OCI-LY7 (cell line): Measurements from ENCODE around the gene ZSCAN10.

ENCODE experiments used
- EZH2phosphoT487 ChIP-seq: fragments of 200-600 bp; sonication (generic); IDR thresholded peaks from 2 replicates; pipeline ENCODE4 v1.6.1; 2018; ENCODE audit warnings: low read depth, borderline replicate concordance, mild to moderate bottlenecking, mixed run types, antibody characterized with exemption, low read length, moderate library complexity, mixed read lengths
- TF ChIP-seq, protein P1 (sequence below): fragments of 200-600 bp; sonication (generic); conservative IDR thresholded peaks from 2 replicates; pipeline ENCODE4 v1.5.1; 2014; ENCODE audit warnings: mild to moderate bottlenecking, antibody characterized with exemption, low read length, moderate library complexity, mixed read lengths

DNA sequence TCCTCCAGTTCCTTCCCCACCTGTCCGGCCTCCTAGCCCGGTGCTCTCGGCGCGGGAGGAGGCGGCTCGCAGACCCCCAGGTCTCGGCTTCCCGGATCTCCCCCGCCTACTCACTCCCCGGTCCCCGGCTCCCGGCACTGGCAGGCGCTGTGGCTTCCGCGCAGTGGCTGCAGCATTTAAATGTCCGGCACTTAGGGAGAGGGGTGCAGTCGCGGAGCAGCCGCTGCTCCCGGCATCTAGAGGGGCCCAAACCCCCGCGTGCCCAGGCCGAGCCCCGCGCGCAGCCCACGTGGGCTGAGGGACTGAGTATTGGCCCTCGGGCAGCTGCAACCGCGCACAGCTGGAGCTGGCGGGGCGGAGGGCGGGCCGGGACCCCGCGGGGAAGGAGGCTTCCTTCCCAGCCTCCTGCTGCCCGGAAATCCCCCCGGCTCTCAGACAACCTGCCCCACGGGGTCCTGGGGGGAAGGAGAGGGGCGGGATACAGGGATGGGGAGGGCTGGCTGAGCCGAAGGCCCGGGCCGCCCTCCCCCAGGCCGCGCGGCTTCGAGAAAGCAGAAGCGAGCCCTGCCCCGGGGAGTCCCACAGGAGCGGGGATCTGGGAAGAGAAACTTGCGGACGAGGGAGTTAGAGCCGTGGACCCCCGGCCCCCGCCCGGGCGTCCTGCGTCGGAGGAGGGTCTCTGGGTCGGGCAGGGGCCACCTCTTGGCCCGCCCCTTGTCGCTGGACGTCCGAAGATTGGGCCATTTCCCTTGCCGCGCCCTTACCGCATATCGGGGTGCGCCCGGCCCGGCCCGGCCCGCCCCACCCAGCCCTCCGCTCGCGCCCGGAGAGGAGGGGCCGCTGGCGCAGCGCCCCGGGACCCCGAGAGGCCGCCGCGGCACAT lies 53.1 kb downstream of the ZSCAN10 start, which contains the start of gene MMP25:
- TF ChIP-seq, protein P1, sequence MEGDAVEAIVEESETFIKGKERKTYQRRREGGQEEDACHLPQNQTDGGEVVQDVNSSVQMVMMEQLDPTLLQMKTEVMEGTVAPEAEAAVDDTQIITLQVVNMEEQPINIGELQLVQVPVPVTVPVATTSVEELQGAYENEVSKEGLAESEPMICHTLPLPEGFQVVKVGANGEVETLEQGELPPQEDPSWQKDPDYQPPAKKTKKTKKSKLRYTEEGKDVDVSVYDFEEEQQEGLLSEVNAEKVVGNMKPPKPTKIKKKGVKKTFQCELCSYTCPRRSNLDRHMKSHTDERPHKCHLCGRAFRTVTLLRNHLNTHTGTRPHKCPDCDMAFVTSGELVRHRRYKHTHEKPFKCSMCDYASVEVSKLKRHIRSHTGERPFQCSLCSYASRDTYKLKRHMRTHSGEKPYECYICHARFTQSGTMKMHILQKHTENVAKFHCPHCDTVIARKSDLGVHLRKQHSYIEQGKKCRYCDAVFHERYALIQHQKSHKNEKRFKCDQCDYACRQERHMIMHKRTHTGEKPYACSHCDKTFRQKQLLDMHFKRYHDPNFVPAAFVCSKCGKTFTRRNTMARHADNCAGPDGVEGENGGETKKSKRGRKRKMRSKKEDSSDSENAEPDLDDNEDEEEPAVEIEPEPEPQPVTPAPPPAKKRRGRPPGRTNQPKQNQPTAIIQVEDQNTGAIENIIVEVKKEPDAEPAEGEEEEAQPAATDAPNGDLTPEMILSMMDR = no peak
- no peak for TF ChIP-seq EZH2phosphoT487
